ENCODE data around the gene MORN3.

The MORN3 gene

DNA sequence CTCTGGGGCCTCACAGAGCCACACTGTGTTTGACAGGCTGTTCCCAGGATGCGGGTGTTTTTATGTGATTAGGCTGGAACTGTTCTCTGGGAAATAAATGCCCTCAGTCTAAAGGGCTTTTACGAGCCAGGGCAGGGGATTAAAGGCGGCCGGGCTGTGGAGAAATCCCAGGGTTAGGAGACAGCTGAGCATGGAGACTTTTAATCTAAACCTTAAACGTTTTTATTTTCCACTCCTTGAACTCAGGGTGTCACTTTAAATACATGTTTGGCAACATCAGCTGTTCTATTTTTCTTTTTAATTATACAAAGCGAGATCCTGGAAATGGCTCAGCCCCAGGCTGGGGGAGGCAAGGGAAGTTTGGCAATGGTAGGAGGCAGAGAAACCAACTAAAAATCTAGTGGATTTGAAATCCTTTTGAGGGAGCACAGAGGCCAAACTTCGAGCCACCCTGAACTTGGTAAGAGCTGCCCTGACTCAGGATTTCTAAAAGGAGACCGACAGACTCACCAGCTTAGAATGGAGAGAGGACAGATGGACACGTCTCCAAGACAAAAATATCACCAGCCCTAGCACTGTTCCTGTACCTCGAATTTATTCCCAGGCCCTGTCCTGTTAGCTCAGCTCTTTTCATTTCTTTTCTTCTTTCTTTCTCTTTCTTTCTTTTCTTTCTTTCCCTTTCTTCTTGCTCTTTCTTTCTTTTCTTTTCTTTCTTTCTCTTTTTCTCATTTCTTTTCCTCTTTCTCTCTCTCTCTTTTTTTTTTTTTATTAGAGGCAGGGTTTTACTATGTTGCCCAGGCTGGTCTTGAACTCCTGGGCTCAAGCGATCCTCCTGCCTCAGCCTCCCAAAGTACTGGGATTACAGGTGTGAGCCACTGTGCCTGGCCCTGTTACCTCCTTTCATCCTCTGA lies 59.0 kb downstream of the MORN3 start:
- Histone ChIP-seq H3K4me3 (ENCODE audit: control insufficient read depth in 1 of 7, extremely low read depth in 1 of 7, insufficient read depth in 4 of 7, low read depth in 2 of 7, low read length in 6 of 7) (no peak overlapping the region), H3K4me1 (ENCODE audit: control extremely low read depth in 1 of 4, control insufficient read depth in 4 of 4, insufficient read depth in 4 of 4, low read length in 3 of 4) (peaks cover 0 to 2% (median under 1%) of the 10 kb centered on the region in 4 experiments), H3K9me3 (ENCODE audit: control extremely low read depth in 1 of 5, control insufficient read depth in 4 of 5, insufficient read depth in 2 of 5, low read depth in 1 of 5, low read length in 4 of 5) (no peaks in the 10 kb centered on the region), H3K27ac (ENCODE audit: insufficient read depth in 1 of 2, low read depth in 1 of 2, low read length in 2 of 2, poor library complexity in 1 of 2, severe bottlenecking in 2 of 2) (no peak overlapping the region), H3K36me3 (ENCODE audit: control insufficient read depth in 4 of 4, insufficient read depth in 4 of 4, low read length in 3 of 4) (no peaks in the 10 kb centered on the region), H3K27me3 (replicated peaks in 2 of 5; ENCODE audit: control insufficient read depth in 4 of 5, insufficient read depth in 5 of 5, low read length in 4 of 5) (no peaks in the 10 kb centered on the region)
- DNase-seq = no peak
- CTCF ChIA-PET = interaction anchor here (0.5 to 2.1 kb wide), 5 partner anchors 9 to 58 kb away, joined by 4 to 6 read pairs (median 5); no protein-coding TSS in a partner anchor
- POLR2A ChIA-PET = interaction anchor here (0.6 kb wide), 1 partner anchor 39 kb away, joined by 4 read pairs; no protein-coding TSS in a partner anchor
- 92% methylated on average over 9 of the region's 11 CpGs for WGBS (ENCODE audit: insufficient coverage)

DNA sequence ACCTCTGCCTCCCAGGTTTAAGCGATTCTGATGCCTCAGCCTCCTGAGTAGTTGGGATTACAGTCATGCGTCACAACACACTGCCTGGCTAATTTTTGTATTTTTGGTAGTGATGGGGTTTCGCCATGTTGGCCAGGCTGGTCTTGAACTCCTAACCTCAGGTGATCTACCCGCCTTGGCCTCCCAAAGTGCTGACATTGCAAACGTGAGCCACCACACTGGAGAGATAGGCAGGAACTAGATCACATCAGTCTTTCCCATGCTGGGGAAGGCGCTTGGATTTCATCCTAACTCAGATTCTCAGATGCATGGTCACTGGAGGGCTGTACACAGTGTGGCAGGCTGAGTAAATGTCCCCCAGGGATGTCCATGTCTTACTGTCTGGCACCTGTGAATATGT lies 61.2 kb downstream of the MORN3 start:
- no peaks in the 10 kb centered on the region for H3K9me3 ChIP-seq (ENCODE audit: control extremely low read depth in 1 of 5, control insufficient read depth in 4 of 5, insufficient read depth in 2 of 5, low read depth in 1 of 5, low read length in 4 of 5)
- H3K36me3 ChIP-seq (ENCODE audit: control insufficient read depth in 4 of 4, insufficient read depth in 4 of 4, low read length in 3 of 4) = no peaks in the 10 kb centered on the region
- 97% methylated on average over 6 of the region's 6 CpGs for WGBS (ENCODE audit: insufficient coverage)
- CTCF ChIA-PET = no interaction called here
- DNase-seq = no peak
- H3K27ac ChIP-seq (ENCODE audit: insufficient read depth in 1 of 2, low read depth in 1 of 2, low read length in 2 of 2, poor library complexity in 1 of 2, severe bottlenecking in 2 of 2) = no peak overlapping the region
- peaks cover 0 to 2% (median under 1%) of the 10 kb centered on the region in 4 experiments for H3K4me1 ChIP-seq (ENCODE audit: control extremely low read depth in 1 of 4, control insufficient read depth in 4 of 4, insufficient read depth in 4 of 4, low read length in 3 of 4)
- no peak overlapping the region for H3K4me3 ChIP-seq (ENCODE audit: control insufficient read depth in 1 of 7, extremely low read depth in 1 of 7, insufficient read depth in 4 of 7, low read depth in 2 of 7, low read length in 6 of 7)
- POLR2A ChIA-PET = interaction anchor here (0.6 kb wide), 1 partner anchor 1039 kb away, joined by 4 read pairs; no protein-coding TSS in a partner anchor
- H3K27me3 ChIP-seq (replicated peaks in 2 of 5; ENCODE audit: control insufficient read depth in 4 of 5, insufficient read depth in 5 of 5, low read length in 4 of 5) = no peaks in the 10 kb centered on the region

DNA sequence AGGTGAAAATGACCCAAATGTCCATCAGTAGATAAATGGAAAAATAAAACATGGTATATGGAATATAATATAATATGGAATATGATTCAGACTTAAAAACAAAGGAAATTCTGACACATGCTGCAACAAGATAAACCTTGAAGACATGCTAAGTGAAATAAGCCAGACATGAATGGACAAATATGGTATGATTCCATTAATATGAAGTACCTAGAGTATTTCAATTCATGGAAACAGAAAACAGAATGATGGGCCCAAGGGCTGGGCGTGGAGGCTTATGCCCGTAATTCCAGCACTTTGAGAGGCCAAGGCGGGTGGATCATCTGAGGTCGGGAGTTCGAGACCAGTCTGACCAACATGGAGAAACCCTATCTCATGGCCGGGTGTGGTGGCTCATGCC lies 65.9 kb downstream of the MORN3 start:
- Histone ChIP-seq H3K4me3 (ENCODE audit: control insufficient read depth in 1 of 7, extremely low read depth in 1 of 7, insufficient read depth in 4 of 7, low read depth in 2 of 7, low read length in 6 of 7) (no peak overlapping the region), H3K4me1 (ENCODE audit: control extremely low read depth in 1 of 4, control insufficient read depth in 4 of 4, insufficient read depth in 4 of 4, low read length in 3 of 4) (peaks cover 0 to 2% (median 0%) of the 10 kb centered on the region in 4 experiments), H3K27me3 (replicated peaks in 2 of 5; ENCODE audit: control insufficient read depth in 4 of 5, insufficient read depth in 5 of 5, low read length in 4 of 5) (no peaks in the 10 kb centered on the region), H3K27ac (ENCODE audit: insufficient read depth in 1 of 2, low read depth in 1 of 2, low read length in 2 of 2, poor library complexity in 1 of 2, severe bottlenecking in 2 of 2) (no peak overlapping the region), H3K36me3 (ENCODE audit: control insufficient read depth in 4 of 4, insufficient read depth in 4 of 4, low read length in 3 of 4) (no peaks in the 10 kb centered on the region), H3K9me3 (ENCODE audit: control extremely low read depth in 1 of 5, control insufficient read depth in 4 of 5, insufficient read depth in 2 of 5, low read depth in 1 of 5, low read length in 4 of 5) (no peaks in the 10 kb centered on the region)
- no peak for DNase-seq
- WGBS (ENCODE audit: insufficient coverage) = 100% methylated on average over 5 of the region's 6 CpGs
- POLR2A ChIA-PET = no interaction called here
- CTCF ChIA-PET = no interaction called here

DNA sequence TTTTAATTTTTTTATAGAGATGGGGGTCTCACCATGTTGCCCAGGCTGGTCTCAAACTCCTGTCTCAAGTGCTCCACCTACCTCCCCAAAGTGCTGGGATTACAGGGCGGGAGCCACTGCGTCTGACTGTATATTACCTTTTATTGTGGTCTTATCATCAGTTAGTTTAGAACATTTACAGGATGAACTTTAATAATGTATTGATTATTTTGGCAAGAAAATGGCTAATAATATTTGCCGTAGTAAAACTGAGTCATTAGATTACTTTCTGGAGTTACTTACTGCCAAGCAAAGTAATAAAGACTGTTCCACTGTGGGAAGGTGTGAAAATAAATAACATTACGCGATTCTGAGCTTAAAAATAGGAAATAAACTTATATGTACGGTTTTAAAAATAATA lies 66.7 kb downstream of the MORN3 start:
- ChIA-PET CTCF (interaction anchor here (1.3 kb wide), 1 partner anchor 51 kb away, joined by 4 read pairs; no protein-coding TSS in a partner anchor), POLR2A (no interaction called here)
- DNase-seq = no peak

DNA sequence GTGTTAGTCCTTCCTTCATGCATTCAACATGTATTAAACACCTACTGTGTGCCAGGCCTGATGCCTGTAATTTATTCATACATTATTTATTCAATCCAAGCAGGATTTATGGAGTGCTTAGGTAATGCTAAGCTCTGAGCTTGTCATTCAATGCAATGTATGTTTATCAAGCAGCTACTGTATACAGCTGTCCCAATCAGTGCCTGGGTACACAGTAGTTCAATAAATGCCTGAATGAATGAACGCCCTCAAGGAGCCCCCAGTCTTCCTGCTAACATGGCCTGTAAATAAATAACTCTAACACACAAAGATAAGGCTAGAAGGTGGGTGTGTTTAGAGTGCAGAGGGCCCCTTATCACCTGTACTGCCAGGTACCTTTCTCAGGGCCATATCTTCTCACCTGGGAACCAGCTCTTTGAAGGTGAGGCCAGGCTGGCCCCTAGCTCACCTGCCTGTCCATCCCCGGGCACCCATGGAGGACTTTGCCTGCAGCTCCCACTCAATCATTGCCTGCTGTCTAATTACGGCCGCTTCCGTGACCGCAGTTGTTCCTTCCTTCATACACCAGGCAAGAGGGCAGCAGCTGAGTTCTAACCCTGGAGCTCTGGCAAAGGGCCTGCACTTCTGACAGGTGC lies 68.6 kb downstream of the MORN3 start:
- POLR2A ChIA-PET = no interaction called here
- CTCF ChIA-PET = interaction anchor here (0.9 to 2.5 kb wide), 5 partner anchors 14 to 48 kb away, joined by 3 to 8 read pairs (median 5); no protein-coding TSS in a partner anchor

More for the DNA sequence above, 66.7 kb downstream of the MORN3 start:
- no peaks in the 10 kb centered on the region for H3K9me3 ChIP-seq (ENCODE audit: control extremely low read depth in 1 of 5, control insufficient read depth in 4 of 5, insufficient read depth in 2 of 5, low read depth in 1 of 5, low read length in 4 of 5)
- H3K4me1 ChIP-seq (ENCODE audit: control extremely low read depth in 1 of 4, control insufficient read depth in 4 of 4, insufficient read depth in 4 of 4, low read length in 3 of 4) = peaks cover 0 to 2% (median 0%) of the 10 kb centered on the region in 4 experiments
- WGBS (ENCODE audit: insufficient coverage) = 94% methylated on average over 3 of the region's 6 CpGs
- no peak overlapping the region for H3K27ac ChIP-seq (ENCODE audit: insufficient read depth in 1 of 2, low read depth in 1 of 2, low read length in 2 of 2, poor library complexity in 1 of 2, severe bottlenecking in 2 of 2)
- H3K27me3 ChIP-seq (replicated peaks in 2 of 5; ENCODE audit: control insufficient read depth in 4 of 5, insufficient read depth in 5 of 5, low read length in 4 of 5) = no peaks in the 10 kb centered on the region
- no peaks in the 10 kb centered on the region for H3K36me3 ChIP-seq (ENCODE audit: control insufficient read depth in 4 of 4, insufficient read depth in 4 of 4, low read length in 3 of 4)
- H3K4me3 ChIP-seq (ENCODE audit: control insufficient read depth in 1 of 7, extremely low read depth in 1 of 7, insufficient read depth in 4 of 7, low read depth in 2 of 7, low read length in 6 of 7) = no peak overlapping the region

More for the DNA sequence above, 68.6 kb downstream of the MORN3 start:
- no peak overlapping the region for H3K4me3 ChIP-seq (ENCODE audit: control insufficient read depth in 1 of 7, extremely low read depth in 1 of 7, insufficient read depth in 4 of 7, low read depth in 2 of 7, low read length in 6 of 7)
- DNase-seq = no peak
- H3K27ac ChIP-seq (ENCODE audit: insufficient read depth in 1 of 2, low read depth in 1 of 2, low read length in 2 of 2, poor library complexity in 1 of 2, severe bottlenecking in 2 of 2) = no peak overlapping the region
- no peaks in the 10 kb centered on the region for H3K36me3 ChIP-seq (ENCODE audit: control insufficient read depth in 4 of 4, insufficient read depth in 4 of 4, low read length in 3 of 4)
- no peaks in the 10 kb centered on the region for H3K9me3 ChIP-seq (ENCODE audit: control extremely low read depth in 1 of 5, control insufficient read depth in 4 of 5, insufficient read depth in 2 of 5, low read depth in 1 of 5, low read length in 4 of 5)
- WGBS (ENCODE audit: insufficient coverage) = 95% methylated on average over 5 of the region's 6 CpGs
- peaks cover 0 to 2% (median 0%) of the 10 kb centered on the region in 4 experiments for H3K4me1 ChIP-seq (ENCODE audit: control extremely low read depth in 1 of 4, control insufficient read depth in 4 of 4, insufficient read depth in 4 of 4, low read length in 3 of 4)
- H3K27me3 ChIP-seq (replicated peaks in 2 of 5; ENCODE audit: control insufficient read depth in 4 of 5, insufficient read depth in 5 of 5, low read length in 4 of 5) = no peaks in the 10 kb centered on the region

All from common myeloid progenitor, CD34-positive (primary cell).